Smooth muscle cell (in vitro differentiated cells): ENCODE results near the gene WDR62. TPM values are rescaled to one million over a fixed set of nuclear protein-coding genes. Genes with fewer than 3 reads are reported as not detected.

Experiments
- DNase-seq: peaks from one replicate; lab custom pipeline; 2025; ENCODE audit not compliant: unreplicated experiment; lab: John Stamatoyannopoulos, UW
- H2AFZ ChIP-seq: fragments of 200-600 bp; sonication (generic); 2 replicates; pipeline ENCODE4 v1.6.0; 2016; ENCODE audit warnings: antibody characterized with exemption, low read depth, mild to moderate bottlenecking
- H3F3A ChIP-seq: fragments of 200-600 bp; sonication (generic); 2 replicates; pipeline ENCODE4 v1.6.0; 2017; ENCODE audit warnings: antibody characterized with exemption, low read depth
- H3K27ac ChIP-seq: fragments of 200-600 bp; sonication (generic); 2 replicates; pipeline ENCODE4 v1.5.1; 2016; ENCODE audit warnings: low read depth, mild to moderate bottlenecking
- H3K27me3 ChIP-seq: fragments of 200-600 bp; sonication (generic); 2 replicates; pipeline ENCODE4 v1.6.1; 2016; ENCODE audit warnings: low read depth, mild to moderate bottlenecking
- H3K36me3 ChIP-seq: fragments of 200-600 bp; sonication (generic); 2 replicates; pipeline ENCODE4 v1.5.1; 2016; ENCODE audit warnings: low read depth
- H3K4me1 ChIP-seq: fragments of 200-600 bp; sonication (generic); 2 replicates; pipeline ENCODE4 v1.5.1; 2016; ENCODE audit warnings: low read depth
- H3K4me2 ChIP-seq: fragments of 200-600 bp; sonication (generic); 2 replicates; pipeline ENCODE4 v1.6.0; 2016; ENCODE audit warnings: mild to moderate bottlenecking
- H3K4me3 ChIP-seq: fragments of 200-600 bp; sonication (generic); 2 replicates; pipeline ENCODE4 v1.5.1; 2016; ENCODE audit warnings: mild to moderate bottlenecking
- H3K79me2 ChIP-seq: fragments of 200-600 bp; sonication (generic); 2 replicates; pipeline ENCODE4 v1.6.0; 2016; ENCODE audit warnings: low read depth, mild to moderate bottlenecking
- H3K9ac ChIP-seq: fragments of 200-600 bp; sonication (generic); 2 replicates; pipeline ENCODE4 v1.6.0; 2016; ENCODE audit warnings: low read depth
- H3K9me3 ChIP-seq: fragments of 200-600 bp; sonication (generic); replicated peaks from 2 replicates; pipeline ENCODE4 v1.5.1; 2016; ENCODE audit warnings: low read depth
- H4K20me1 ChIP-seq: fragments of 200-600 bp; sonication (generic); 2 replicates; pipeline ENCODE4 v1.6.0; 2016; ENCODE audit warnings: low read depth
- WGBS: methylation state at CpG from one replicate; pipeline ENCODE4 v1.1.7; 2016; ENCODE audit warnings: low lambda C conversion rate; 5-methylcytosine and 5-hydroxymethylcytosine counted together
- polyA plus RNA-seq: library from polyadenylated mRNA; unstranded; fragments of >200 nt; fragmentation: Nextera tagmentation; extraction: Ambion mirVana; gene quantifications from 2 replicates; pipeline ENCODE4 v1.2.1, GENCODE V29; 2016
- total RNA-seq: library from RNA; depleted of rRNA; stranded (reverse); fragments of >200 nt; gene quantifications from 2 replicates; pipeline ENCODE4 v1.2.3, GENCODE V29; 2014
- TF ChIP-seq, protein P1 (sequence below): fragments of 200-600 bp; sonication (generic); IDR thresholded peaks from 2 replicates; pipeline ENCODE4 v1.5.1; 2017; ENCODE audit warnings: borderline replicate concordance, mild to moderate bottlenecking, antibody characterized with exemption; ENCODE audit not compliant: insufficient read depth, poor library complexity, severe bottlenecking

WDR62 gene
- total and polyA plus RNA-seq, 2 experiments from 2014 or later = 1.5 to 4.6 TPM

GRCh38 chr19:36153126-36153525 is 98.4 kb downstream of the WDR62 start:
- Histone ChIP-seq H3K9ac (no peak overlapping the region), H3K4me3 (no peak overlapping the region), H3K79me2 (no peaks in the 10 kb centered on the region), H4K20me1 (peaks cover 35% of the 10 kb centered on the region), H3K27me3 (no peaks in the 10 kb centered on the region), H2AFZ (no peak overlapping the region), H3K4me1 (no peaks in the 10 kb centered on the region), H3K36me3 (peaks cover under 1% of the 10 kb centered on the region), H3K4me2 (no peak overlapping the region), H3K9me3 (no peaks in the 10 kb centered on the region), H3K27ac (no peak overlapping the region), H3F3A (no peaks in the 10 kb centered on the region)
- TF ChIP-seq, protein P1, sequence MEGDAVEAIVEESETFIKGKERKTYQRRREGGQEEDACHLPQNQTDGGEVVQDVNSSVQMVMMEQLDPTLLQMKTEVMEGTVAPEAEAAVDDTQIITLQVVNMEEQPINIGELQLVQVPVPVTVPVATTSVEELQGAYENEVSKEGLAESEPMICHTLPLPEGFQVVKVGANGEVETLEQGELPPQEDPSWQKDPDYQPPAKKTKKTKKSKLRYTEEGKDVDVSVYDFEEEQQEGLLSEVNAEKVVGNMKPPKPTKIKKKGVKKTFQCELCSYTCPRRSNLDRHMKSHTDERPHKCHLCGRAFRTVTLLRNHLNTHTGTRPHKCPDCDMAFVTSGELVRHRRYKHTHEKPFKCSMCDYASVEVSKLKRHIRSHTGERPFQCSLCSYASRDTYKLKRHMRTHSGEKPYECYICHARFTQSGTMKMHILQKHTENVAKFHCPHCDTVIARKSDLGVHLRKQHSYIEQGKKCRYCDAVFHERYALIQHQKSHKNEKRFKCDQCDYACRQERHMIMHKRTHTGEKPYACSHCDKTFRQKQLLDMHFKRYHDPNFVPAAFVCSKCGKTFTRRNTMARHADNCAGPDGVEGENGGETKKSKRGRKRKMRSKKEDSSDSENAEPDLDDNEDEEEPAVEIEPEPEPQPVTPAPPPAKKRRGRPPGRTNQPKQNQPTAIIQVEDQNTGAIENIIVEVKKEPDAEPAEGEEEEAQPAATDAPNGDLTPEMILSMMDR = no peak
- WGBS = 97% methylated on average over 7 of the region's 10 CpGs
- DNase-seq = no peak

Other genes with a start within 250 kb of the WDR62 start
- gene PRODH2, start 242.1 kb upstream of the WDR62 start, total RNA-seq = not detected in 2 replicates
- not detected in 2 replicates for gene PRODH2, start 242.1 kb upstream of the WDR62 start, polyA plus RNA-seq
- gene NPHS1, start 202.4 kb upstream of the WDR62 start, total RNA-seq = 0.31 TPM in 1 of 2 replicates, not detected in the other
- 0.46 TPM in 1 of 2 replicates, not detected in the other for gene NPHS1, start 202.4 kb upstream of the WDR62 start, polyA plus RNA-seq
- 0.18 and 2.1 TPM in 2 replicates for gene KIRREL2, start 198.0 kb upstream of the WDR62 start, total RNA-seq
- 0.56 and 0.64 TPM in 2 replicates for gene KIRREL2, start 198.0 kb upstream of the WDR62 start, polyA plus RNA-seq
- 40.1 and 81.8 TPM in 2 replicates for gene APLP1, start 186.3 kb upstream of the WDR62 start, total RNA-seq
- gene APLP1, start 186.3 kb upstream of the WDR62 start, polyA plus RNA-seq = 98.3 and 114 TPM in 2 replicates
- 4.2 and 4.9 TPM in 2 replicates for gene NFKBID, start 154.4 kb upstream of the WDR62 start, total RNA-seq
- 9.0 and 11.1 TPM in 2 replicates for gene NFKBID, start 154.4 kb upstream of the WDR62 start, polyA plus RNA-seq
- gene HCST, start 152.4 kb upstream of the WDR62 start, total RNA-seq = 0.81 TPM in 1 of 2 replicates, not detected in the other
- 2.6 and 3.4 TPM in 2 replicates for gene HCST, start 152.4 kb upstream of the WDR62 start, polyA plus RNA-seq
- not detected in 2 replicates for gene TYROBP, start 146.6 kb upstream of the WDR62 start, total RNA-seq
- gene TYROBP, start 146.6 kb upstream of the WDR62 start, polyA plus RNA-seq = not detected in 2 replicates
- gene LRFN3, start 118.5 kb upstream of the WDR62 start, total RNA-seq = 6.0 and 6.2 TPM in 2 replicates
- gene LRFN3, start 118.5 kb upstream of the WDR62 start, polyA plus RNA-seq = 15.3 and 15.5 TPM in 2 replicates
- 24.0 TPM in 2 replicates for gene SDHAF1, start 59.7 kb upstream of the WDR62 start, total RNA-seq
- 27.1 and 27.7 TPM in 2 replicates for gene SDHAF1, start 59.7 kb upstream of the WDR62 start, polyA plus RNA-seq
- gene SYNE4, start 46.1 kb upstream of the WDR62 start, total RNA-seq = 1.1 and 1.9 TPM in 2 replicates
- 2.6 and 8.8 TPM in 2 replicates for gene SYNE4, start 46.1 kb upstream of the WDR62 start, polyA plus RNA-seq
- 26.2 and 35.4 TPM in 2 replicates for gene ALKBH6, start 40.7 kb upstream of the WDR62 start, total RNA-seq
- 36.1 and 37.4 TPM in 2 replicates for gene ALKBH6, start 40.7 kb upstream of the WDR62 start, polyA plus RNA-seq
- 3.7 and 10.7 TPM in 2 replicates for gene CLIP3, start 22.0 kb upstream of the WDR62 start, total RNA-seq
- gene CLIP3, start 22.0 kb upstream of the WDR62 start, polyA plus RNA-seq = 35.2 and 36.7 TPM in 2 replicates
- 9.3 and 13.1 TPM in 2 replicates for gene THAP8, start 612 bp upstream of the WDR62 start, total RNA-seq
- gene THAP8, start 612 bp upstream of the WDR62 start, polyA plus RNA-seq = 13.1 and 22.9 TPM in 2 replicates
- not detected in 2 replicates for gene OVOL3, start 56.2 kb downstream of the WDR62 start, total RNA-seq
- gene OVOL3, start 56.2 kb downstream of the WDR62 start, polyA plus RNA-seq = not detected in 2 replicates
- 33.3 and 102 TPM in 2 replicates for gene POLR2I, start 60.0 kb downstream of the WDR62 start, total RNA-seq
- gene POLR2I, start 60.0 kb downstream of the WDR62 start, polyA plus RNA-seq = 132 and 172 TPM in 2 replicates
- gene TBCB, start 60.6 kb downstream of the WDR62 start, total RNA-seq = 104 and 146 TPM in 2 replicates
- 234 and 241 TPM in 2 replicates for gene TBCB, start 60.6 kb downstream of the WDR62 start, polyA plus RNA-seq
- gene CAPNS1, start 85.2 kb downstream of the WDR62 start, total RNA-seq = 183 and 252 TPM in 2 replicates
- 365 and 383 TPM in 2 replicates for gene CAPNS1, start 85.2 kb downstream of the WDR62 start, polyA plus RNA-seq
- not detected in 2 replicates for gene COX7A1, start 97.5 kb downstream of the WDR62 start, total RNA-seq
- 1.5 TPM in 1 of 2 replicates, not detected in the other for gene COX7A1, start 97.5 kb downstream of the WDR62 start, polyA plus RNA-seq
- 4.5 and 8.6 TPM in 2 replicates for gene ZNF565, start 159.8 kb downstream of the WDR62 start, total RNA-seq
- gene ZNF565, start 159.8 kb downstream of the WDR62 start, polyA plus RNA-seq = 2.6 and 4.7 TPM in 2 replicates
- 155 and 161 TPM in 2 replicates for gene ZNF146, start 160.2 kb downstream of the WDR62 start, total RNA-seq
- 49.4 and 57.5 TPM in 2 replicates for gene ZNF146, start 160.2 kb downstream of the WDR62 start, polyA plus RNA-seq